HL-60 (cell line): ENCODE results near the gene OR5B2.

ENCODE experiments used
- DNase-seq, 2 experiments: peaks; one replicate each; pipeline ENCODE4 v3.0.0-alpha.2; 2010 to 2020; ENCODE audit warnings: low read depth in 1 of 2, low spot score in 1 of 2
- H3K27ac ChIP-seq: fragments of 250-450 bp; sonication (Bioruptor Pico); replicated peaks from 2 replicates; pipeline ENCODE4 v1.5.1; 2020; ENCODE audit warnings: mild to moderate bottlenecking, moderate library complexity
- H3K27me3 ChIP-seq: fragments of 250-450 bp; sonication (Bioruptor Pico); 2 replicates; pipeline ENCODE4 v1.5.1; 2021; ENCODE audit warnings: mild to moderate bottlenecking, moderate library complexity; ENCODE audit not compliant: insufficient read depth, poor library complexity, severe bottlenecking
- H3K4me3 ChIP-seq: replicated peaks from 2 replicates; pipeline ENCODE4 v1.5.1; 2011; ENCODE audit warnings: mild to moderate bottlenecking, control low read depth, low read length; ENCODE audit not compliant: insufficient read depth
- CTCF ChIP-seq: IDR thresholded peaks from one replicate; pipeline ENCODE4 v1.5.1; 2011; ENCODE audit warnings: low read length, control low read depth, inconsistent platforms; ENCODE audit not compliant: insufficient read depth
- GABPA ChIP-seq: IDR thresholded peaks from 2 replicates; pipeline ENCODE4 v1.6.1; 2012; ENCODE audit warnings: low read depth
- POLR2AphosphoS5 ChIP-seq: IDR thresholded peaks from 2 replicates; pipeline ENCODE4 v1.6.1; 2012; ENCODE audit warnings: low read depth
- REST ChIP-seq: IDR thresholded peaks from 2 replicates; pipeline ENCODE4 v1.6.1; 2012; ENCODE audit warnings: low read depth; ENCODE audit not compliant: insufficient replicate concordance
- SPI1 ChIP-seq: IDR thresholded peaks from 2 replicates; pipeline ENCODE4 v1.6.1; 2012; ENCODE audit warnings: low read depth, mild to moderate bottlenecking, borderline replicate concordance

Gene OR5B2

DNA sequence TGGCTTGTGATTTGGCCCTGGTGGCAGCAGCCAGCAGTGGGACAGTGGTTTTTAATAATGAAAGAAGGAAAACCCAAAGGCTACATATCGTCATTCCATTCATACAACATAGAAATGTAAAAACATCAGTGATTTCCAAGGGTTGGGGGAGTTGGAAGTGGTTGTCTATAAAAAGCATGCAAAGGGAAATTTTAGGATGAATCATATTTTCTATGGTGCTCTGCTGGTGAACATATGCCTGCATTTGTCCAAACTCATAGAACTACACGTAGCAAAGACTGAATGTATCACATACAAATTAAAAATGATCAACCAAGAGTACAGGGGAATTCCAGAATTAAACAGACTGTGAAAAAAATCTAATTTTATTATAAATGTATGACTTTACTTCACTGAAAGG lies 32.3 kb downstream of the OR5B2 start:
- H3K4me3 ChIP-seq, result no peak overlapping the region
- TF ChIP-seq GABPA, result no peak
- no peak for TF ChIP-seq SPI1
- no peak for TF ChIP-seq POLR2AphosphoS5
- no peak for TF ChIP-seq CTCF
- TF ChIP-seq REST, result no peak
- H3K27ac ChIP-seq, result no peak overlapping the region
- H3K27me3 ChIP-seq, result no peaks in the 10 kb centered on the region
- no peak for DNase-seq

DNA sequence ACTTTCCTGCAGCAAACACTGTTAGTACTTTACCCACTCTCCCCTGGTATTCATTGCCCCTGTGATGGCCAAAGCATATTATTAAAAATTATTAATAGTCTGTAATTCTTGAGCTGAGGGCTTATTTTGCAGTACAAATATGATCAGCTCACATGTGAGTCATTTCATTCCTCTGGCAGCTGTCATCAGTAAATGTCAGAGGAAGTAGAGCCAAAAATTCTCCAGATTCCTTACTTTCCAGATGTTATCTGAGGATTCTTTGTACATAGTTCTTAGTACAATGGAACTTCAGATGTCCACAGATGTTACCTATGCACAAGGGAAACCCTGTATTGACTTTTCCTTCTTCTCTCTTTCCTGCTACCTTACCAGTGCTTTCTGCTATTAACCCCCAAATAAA lies 33.7 kb downstream of the OR5B2 start:
- TF ChIP-seq GABPA, result no peak
- TF ChIP-seq SPI1, result no peak
- no peak for TF ChIP-seq POLR2AphosphoS5
- TF ChIP-seq CTCF, result no peak
- no peak for TF ChIP-seq REST
- Histone ChIP-seq H3K4me3 (no peak overlapping the region), H3K27me3 (no peaks in the 10 kb centered on the region), H3K27ac (no peak overlapping the region)
- DNase-seq, result no peak

GRCh38 chr11:58392746-58393145 lies 35.2 kb downstream of the OR5B2 start:
- DNase-seq, result no peak
- Histone ChIP-seq H3K4me3 (no peak overlapping the region), H3K27ac (no peak overlapping the region), H3K27me3 (no peaks in the 10 kb centered on the region)
- TF ChIP-seq GABPA (no peak), REST (no peak), CTCF (no peak), POLR2AphosphoS5 (no peak), SPI1 (no peak)
